Measurements from ENCODE around the gene KCND3. TPM values are rescaled to one million over a fixed set of nuclear protein-coding genes. Genes with fewer than 3 reads are reported as not detected.
A peak's percentile ranks its signal among the peaks of the same experiment; 100 is the strongest.

KCND3 gene
- total and polyA plus RNA-seq, 2 donors (not counting 3 experiments of a cell fraction or from before 2014, with no cell fraction given): 0.03 TPM; not detected in 1

- intact Hi-C loops (cut with micrococcal nuclease) (no loop called here), dilution Hi-C loops (cut with MboI; ENCODE audit: extremely low pct_ligation_motif_present, low sequenced_read_pairs) (no loop called here)
- Histone ChIP-seq H3K9ac (replicated peaks; ENCODE audit: extremely low read depth, insufficient read depth, low read length) (no peak overlapping the region), H3K36me3 (ENCODE audit: control insufficient read depth in 2 of 2, extremely low read depth in 1 of 2, insufficient read depth in 2 of 2, low read length in 2 of 2) (no peaks in the 10 kb centered on the region), H3K9me1 (replicated peaks; ENCODE audit: control insufficient read depth, extremely low read depth, insufficient read depth, low read length) (no peaks in the 10 kb centered on the region), H3K27me3 (ENCODE audit: control insufficient read depth in 2 of 2, insufficient read depth in 2 of 2, low read length in 2 of 2) (peaks cover 43 to 48% of the 10 kb centered on the region in 2 experiments), H3K9me3 (replicated peaks; ENCODE audit: control insufficient read depth, insufficient read depth, low read length) (no peaks in the 10 kb centered on the region), H3K27ac (ENCODE audit: insufficient read depth, low read depth, low read length) (no peak overlapping the region), H2AFZ (ENCODE audit: low read depth, low read length) (no peak overlapping the region), H3K4me3 (replicated peaks in 1 of 3; ENCODE audit: insufficient read depth in 1 of 3, low read depth in 1 of 3, low read length in 3 of 3) (peak overlapping the region in 1 of 3 experiments; percentile 25), H3K4me1 (ENCODE audit: control insufficient read depth, extremely low read depth, insufficient read depth, low read length) (no peaks in the 10 kb centered on the region), H4K20me1 (replicated peaks; ENCODE audit: control insufficient read depth, extremely low read depth, insufficient read depth, low read length) (no peaks in the 10 kb centered on the region), H3K4me2 (ENCODE audit: insufficient read depth, low read length) (no peak overlapping the region), H3K79me2 (ENCODE audit: control insufficient read depth, insufficient read depth, low read length) (no peaks in the 10 kb centered on the region)
- FAIRE-seq (no peak), DNase-seq (ENCODE audit: low read depth, low spot score) (no peak)
- no TSS peak for BruUV-seq (replicated peaks)
- POLR2A ChIA-PET: no interaction called here
- CTCF ChIA-PET: no interaction called here
- TF ChIP-seq POLR2A (IDR thresholded peaks at IDR 0.05; ENCODE audit: low read depth, low read length): no peak
- peak; percentile 75 for TF ChIP-seq EZH2 (IDR thresholded peaks at IDR 0.05; ENCODE audit: borderline replicate concordance, low read depth, low read length, severe bottlenecking)
Observed at GRCh38 chr1:111990026-111990877, 784 bp upstream of the KCND3 start.

- no peaks in the 10 kb centered on the region for H4K20me1 ChIP-seq (replicated peaks; ENCODE audit: control insufficient read depth, extremely low read depth, insufficient read depth, low read length)
- no peaks in the 10 kb centered on the region for H3K4me1 ChIP-seq (ENCODE audit: control insufficient read depth, extremely low read depth, insufficient read depth, low read length)
- H2AFZ ChIP-seq (ENCODE audit: low read depth, low read length): no peak overlapping the region
- H3K79me2 ChIP-seq (ENCODE audit: control insufficient read depth, insufficient read depth, low read length): no peaks in the 10 kb centered on the region
- peaks cover 43 to 48% of the 10 kb centered on the region in 2 experiments for H3K27me3 ChIP-seq (ENCODE audit: control insufficient read depth in 2 of 2, insufficient read depth in 2 of 2, low read length in 2 of 2)
- dilution Hi-C loops (cut with MboI; ENCODE audit: extremely low pct_ligation_motif_present, low sequenced_read_pairs): no loop called here
- DNase-seq (ENCODE audit: low read depth, low spot score) (no peak), FAIRE-seq (no peak)
- intact Hi-C loops (cut with micrococcal nuclease): no loop called here
- H3K36me3 ChIP-seq (ENCODE audit: control insufficient read depth in 2 of 2, extremely low read depth in 1 of 2, insufficient read depth in 2 of 2, low read length in 2 of 2): no peaks in the 10 kb centered on the region
- TF ChIP-seq POLR2AphosphoS5 (IDR thresholded peaks at IDR 0.05; ENCODE audit: insufficient read depth, low read depth, low read length) (no peak), EZH2 (IDR thresholded peaks at IDR 0.05; ENCODE audit: borderline replicate concordance, low read depth, low read length, severe bottlenecking) (peak; percentile 56)
- BruUV-seq (replicated peaks): no TSS peak
- peak overlapping the region in 1 of 3 experiments; percentile 8 for H3K4me3 ChIP-seq (replicated peaks in 1 of 3; ENCODE audit: insufficient read depth in 1 of 3, low read depth in 1 of 3, low read length in 3 of 3)
- no peak overlapping the region for H3K27ac ChIP-seq (ENCODE audit: insufficient read depth, low read depth, low read length)
- no peak overlapping the region for H3K4me2 ChIP-seq (ENCODE audit: insufficient read depth, low read length)
- POLR2A ChIA-PET: no interaction called here
- CTCF ChIA-PET: no interaction called here
- H3K9me1 ChIP-seq (replicated peaks; ENCODE audit: control insufficient read depth, extremely low read depth, insufficient read depth, low read length): no peaks in the 10 kb centered on the region
- no peak overlapping the region for H3K9ac ChIP-seq (replicated peaks; ENCODE audit: extremely low read depth, insufficient read depth, low read length)
- no peaks in the 10 kb centered on the region for H3K9me3 ChIP-seq (replicated peaks; ENCODE audit: control insufficient read depth, insufficient read depth, low read length)
Observed at GRCh38 chr1:111988743-111989453, 570 bp downstream of the KCND3 start.

Measured in endothelial cell of umbilical vein (primary cell).